Adrenal gland (tissue), 12 donors: ENCODE measurements around the gene SPAG9. TPM values are rescaled to one million over a fixed set of nuclear protein-coding genes. Genes with fewer than 3 reads are reported as not detected.

Experiments used
- DNase-seq, 7 donors: peaks; one replicate each; pipeline ENCODE4 v3.0.0-alpha.2; 2019 to 2020
- H3K27ac ChIP-seq, 5 donors: fragments of 200-600 bp; sonication (generic) in 4 of 5; 1 replicate in 3 of 5; 2 replicates in 2 of 5; pipeline versions ENCODE4 v1.5.1 to v1.8.0; 2016 to 2020; ENCODE audit warnings: mild to moderate bottlenecking in 1 of 5
- H3K27me3 ChIP-seq: fragments of 200-600 bp; 2 replicates; pipeline ENCODE4 v1.8.0; 2021
- H3K36me3 ChIP-seq, 2 donors: fragments of 200-600 bp; replicated peaks in 1 of 2; 1 replicate in 1 of 2; 2 replicates in 1 of 2; pipeline versions ENCODE4 v1.5.1 to v1.8.0; 2018 to 2022
- H3K4me1 ChIP-seq, 2 donors: fragments of 200-600 bp; replicated peaks in 1 of 2; 1 replicate in 1 of 2; 2 replicates in 1 of 2; pipeline versions ENCODE4 v1.5.1 to v1.8.0; 2018 to 2021
- H3K4me3 ChIP-seq, 4 donors: fragments of 200-600 bp; sonication (generic) in 3 of 4; one replicate each; pipeline ENCODE4 v1.5.1; 2016 to 2018
- H3K9me3 ChIP-seq, 3 donors: fragments of 200-600 bp; sonication (generic) in 1 of 3; replicated peaks in 1 of 3; 1 replicate in 2 of 3; 2 replicates in 1 of 3; pipeline versions ENCODE4 v1.5.1 to v1.8.0; 2016 to 2021
- POLR2A ChIP-seq, 2 donors: fragments of 450-650 bp; IDR thresholded peaks; one replicate each; pipeline ENCODE4 v1.6.1; 2017; ENCODE audit warnings: antibody characterized with exemption in 2 of 2, mild to moderate bottlenecking in 2 of 2, moderate library complexity in 1 of 2
- WGBS, 4 donors: extraction: QIAGEN DNeasy Blood & Tissue Kit in 2 of 4; methylation state at CpG; one replicate each; pipeline versions ENCODE4 v1.1.5 to v1.1.7; 2013 to 2017; 5-methylcytosine and 5-hydroxymethylcytosine counted together
- intact Hi-C, 2 donors: fragments of 100-400 bp; cut with DNase I; formaldehyde crosslinking; loops; one replicate each; pipeline versions ENCODE4 v1.14.1 to v1.15.0; 2022 to 2023
- polyA plus RNA-seq, 3 donors: library from polyadenylated mRNA; stranded (reverse); fragments of 200-250 nt in 2 of 3; fragments of 350-450 nt in 1 of 3; fragmentation: Illumina TruSeq in 1 of 3; extraction: RNeasy Lipid Tissue Mini Kit (QIAGEN cat#74804) in 1 of 3; gene quantifications; one replicate each; pipeline ENCODE4 v1.2.3, GENCODE V29; 2013 to 2014
- total RNA-seq, 9 donors: library from RNA; depleted of rRNA in 4 of 9; stranded (reverse); fragments of >200 nt in 4 of 9; fragments of 120-200 nt in 1 of 9; fragmentation: NEBNext Ultra II Directional in 1 of 9; extraction: Animal tissue kit (Norgen Biotek cat#: 25700) in 1 of 9; gene quantifications; one replicate each; pipeline versions ENCODE4 v1.1.0 to v1.2.4, GENCODE V29; 2013 to 2023
- TF ChIP-seq, protein P1 (sequence below), 6 experiments: fragments of 450-650 bp in 4 of 6; fragments of 200-600 bp in 2 of 6; sonication (generic) in 1 of 6; IDR thresholded peaks; 1 replicate in 5 of 6; 2 replicates in 1 of 6; pipeline versions ENCODE4 v1.5.1 to v1.8.0; 2016 to 2021; ENCODE audit warnings: antibody characterized with exemption in 6 of 6, mild to moderate bottlenecking in 2 of 6, moderate library complexity in 1 of 6
- donor health status: healthy with polysubstance abuse.
- donor health status: Bipolar disorder and iron deficiency.
- donor health status: DM: yes; HTN: yes; CAD: no.
- donor health status: DM: no; HTN: no; CAD: no.
- donor health status: DM: no; HTN: no; CAD: no.
- donor health status: DM: yes; HTN: yes; CAD: no.

SPAG9 gene
- total and polyA plus RNA-seq, 12 donors, result 23.5 to 99.8 (median 62.9) TPM

GRCh38 chr17:51014129-51014528 lies 106.5 kb downstream of the SPAG9 start:
- Histone ChIP-seq H3K4me3 (no peak overlapping the region), H3K9me3 (no peaks in the 10 kb centered on the region), H3K27me3 (no peaks in the 10 kb centered on the region), H3K4me1 (peaks cover 0 to 8% of the 10 kb centered on the region in 2 donors), H3K27ac (no peak overlapping the region), H3K36me3 (peaks cover 0 to 16% of the 10 kb centered on the region in 2 donors)
- no peak for DNase-seq
- intact Hi-C loops, result no loop called here
- WGBS, 4 donors, result 91 to 96% (median 92%) methylated on average over 3 of the region's 3 CpGs
- TF ChIP-seq, protein P1, sequence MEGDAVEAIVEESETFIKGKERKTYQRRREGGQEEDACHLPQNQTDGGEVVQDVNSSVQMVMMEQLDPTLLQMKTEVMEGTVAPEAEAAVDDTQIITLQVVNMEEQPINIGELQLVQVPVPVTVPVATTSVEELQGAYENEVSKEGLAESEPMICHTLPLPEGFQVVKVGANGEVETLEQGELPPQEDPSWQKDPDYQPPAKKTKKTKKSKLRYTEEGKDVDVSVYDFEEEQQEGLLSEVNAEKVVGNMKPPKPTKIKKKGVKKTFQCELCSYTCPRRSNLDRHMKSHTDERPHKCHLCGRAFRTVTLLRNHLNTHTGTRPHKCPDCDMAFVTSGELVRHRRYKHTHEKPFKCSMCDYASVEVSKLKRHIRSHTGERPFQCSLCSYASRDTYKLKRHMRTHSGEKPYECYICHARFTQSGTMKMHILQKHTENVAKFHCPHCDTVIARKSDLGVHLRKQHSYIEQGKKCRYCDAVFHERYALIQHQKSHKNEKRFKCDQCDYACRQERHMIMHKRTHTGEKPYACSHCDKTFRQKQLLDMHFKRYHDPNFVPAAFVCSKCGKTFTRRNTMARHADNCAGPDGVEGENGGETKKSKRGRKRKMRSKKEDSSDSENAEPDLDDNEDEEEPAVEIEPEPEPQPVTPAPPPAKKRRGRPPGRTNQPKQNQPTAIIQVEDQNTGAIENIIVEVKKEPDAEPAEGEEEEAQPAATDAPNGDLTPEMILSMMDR (IDR thresholded peaks at IDR 0.05), result no peak
- no peak for TF ChIP-seq POLR2A (IDR thresholded peaks at IDR 0.05)

GRCh38 chr17:51013322-51013721 lies 107.3 kb downstream of the SPAG9 start:
- H3K4me3 ChIP-seq, result no peak overlapping the region
- TF ChIP-seq POLR2A (IDR thresholded peaks at IDR 0.05), result no peak
- TF ChIP-seq, protein P1 (IDR thresholded peaks at IDR 0.05), result no peak
- peaks cover 0 to 12% of the 10 kb centered on the region in 2 donors for H3K36me3 ChIP-seq
- WGBS, 4 donors, result 95 to 100% (median 98%) methylated on average over 2 of the region's 2 CpGs
- H3K9me3 ChIP-seq, result no peaks in the 10 kb centered on the region
- no peaks in the 10 kb centered on the region for H3K27me3 ChIP-seq
- no peak for DNase-seq
- no peak overlapping the region for H3K27ac ChIP-seq
- intact Hi-C loops, result no loop called here
- peaks cover 0 to 8% of the 10 kb centered on the region in 2 donors for H3K4me1 ChIP-seq

- Histone ChIP-seq H3K4me3 (no peak overlapping the region), H3K4me1 (peaks cover 0 to 8% of the 10 kb centered on the region in 2 donors), H3K27ac (no peak overlapping the region), H3K27me3 (no peaks in the 10 kb centered on the region), H3K36me3 (peaks cover 0 to 11% of the 10 kb centered on the region in 2 donors), H3K9me3 (no peaks in the 10 kb centered on the region)
- WGBS, 4 donors, result 95 to 98% (median 98%) methylated on average over 4 of the region's 4 CpGs
- no peak for DNase-seq
- TF ChIP-seq, protein P1 (IDR thresholded peaks at IDR 0.05), result no peak
- TF ChIP-seq POLR2A (IDR thresholded peaks at IDR 0.05), result no peak
- intact Hi-C loops, result no loop called here
Observed at GRCh38 chr17:51012538-51012937, 108.1 kb downstream of the SPAG9 start.

DNA sequence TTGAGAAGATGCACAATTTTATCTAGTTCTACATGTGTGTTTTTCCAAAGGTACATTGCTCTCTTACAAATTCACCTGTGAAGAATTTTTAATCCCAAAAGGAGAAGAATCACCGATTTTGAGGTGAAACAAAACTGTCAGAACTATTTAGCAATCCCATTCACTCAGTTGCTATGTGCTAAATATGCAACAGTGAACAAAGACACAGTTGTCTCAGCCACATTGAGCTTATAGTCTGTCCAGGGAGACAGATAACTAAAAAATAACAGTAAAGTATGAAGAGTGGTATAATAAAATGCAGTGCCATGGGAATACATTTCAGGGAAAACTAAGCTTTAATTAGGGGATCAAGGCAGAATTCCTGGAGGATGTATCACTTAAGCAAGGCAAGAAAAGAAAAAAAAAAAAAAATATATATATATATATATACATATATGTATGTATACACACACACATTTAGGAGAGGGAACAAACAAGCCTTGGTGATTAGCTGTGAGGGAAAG lies 110.4 kb downstream of the SPAG9 start:
- no peak overlapping the region for H3K4me3 ChIP-seq
- no peak overlapping the region for H3K27ac ChIP-seq
- WGBS, 4 donors, result 78 to 96% (median 89%) methylated on average over 1 of the region's 1 CpG
- intact Hi-C loops, result no loop called here
- H3K36me3 ChIP-seq, result peaks cover 0 to 31% of the 10 kb centered on the region in 2 donors
- H3K4me1 ChIP-seq, result no peaks in the 10 kb centered on the region
- TF ChIP-seq POLR2A (IDR thresholded peaks at IDR 0.05), result no peak
- TF ChIP-seq, protein P1 (IDR thresholded peaks at IDR 0.05), result no peak
- no peaks in the 10 kb centered on the region for H3K9me3 ChIP-seq
- no peak for DNase-seq
- H3K27me3 ChIP-seq, result no peaks in the 10 kb centered on the region
